ENCODE results near the gene EDRF1.

The EDRF1 gene

DNA sequence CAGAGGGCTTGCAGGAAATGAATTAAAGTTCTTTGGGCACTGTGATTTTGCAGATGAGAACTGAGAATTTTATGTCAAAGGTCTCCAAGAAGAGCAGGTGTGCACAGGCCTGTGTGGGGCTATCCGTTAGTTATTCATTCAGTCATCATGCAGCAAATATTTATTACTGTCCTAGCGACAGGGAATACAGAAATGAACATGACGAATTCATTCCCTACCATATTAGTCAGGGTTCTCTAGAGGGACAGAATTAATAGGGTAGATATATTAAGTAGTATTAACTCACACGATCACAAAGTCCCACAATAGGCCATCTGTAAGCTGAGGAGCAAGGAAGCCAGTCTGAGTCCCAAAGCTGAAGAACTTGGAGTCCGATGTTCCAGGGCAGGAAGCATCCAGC, 59.0 kb downstream of the EDRF1 start (continued):
- TF ChIP-seq, protein P1, sequence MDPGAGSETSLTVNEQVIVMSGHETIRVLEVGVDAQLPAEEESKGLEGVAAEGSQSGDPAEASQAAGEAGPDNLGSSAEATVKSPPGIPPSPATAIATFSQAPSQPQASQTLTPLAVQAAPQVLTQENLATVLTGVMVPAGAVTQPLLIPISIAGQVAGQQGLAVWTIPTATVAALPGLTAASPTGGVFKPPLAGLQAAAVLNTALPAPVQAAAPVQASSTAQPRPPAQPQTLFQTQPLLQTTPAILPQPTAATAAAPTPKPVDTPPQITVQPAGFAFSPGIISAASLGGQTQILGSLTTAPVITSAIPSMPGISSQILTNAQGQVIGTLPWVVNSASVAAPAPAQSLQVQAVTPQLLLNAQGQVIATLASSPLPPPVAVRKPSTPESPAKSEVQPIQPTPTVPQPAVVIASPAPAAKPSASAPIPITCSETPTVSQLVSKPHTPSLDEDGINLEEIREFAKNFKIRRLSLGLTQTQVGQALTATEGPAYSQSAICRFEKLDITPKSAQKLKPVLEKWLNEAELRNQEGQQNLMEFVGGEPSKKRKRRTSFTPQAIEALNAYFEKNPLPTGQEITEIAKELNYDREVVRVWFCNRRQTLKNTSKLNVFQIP (CRISPR knock-in tag; IDR thresholded peaks at IDR 0.05; ENCODE audit: borderline replicate concordance, low read depth) = no peak
- TF ChIP-seq ISL1 (CRISPR knock-in tag; IDR thresholded peaks at IDR 0.05) (no peak), GLIS3 (CRISPR knock-in tag; IDR thresholded peaks at IDR 0.05) (no peak), ZNF70 (CRISPR knock-in tag; IDR thresholded peaks at IDR 0.05) (no peak), ARNTL (CRISPR knock-in tag; IDR thresholded peaks at IDR 0.05; ENCODE audit: borderline replicate concordance, low read depth) (no peak), ZNF565 (CRISPR knock-in tag; conservative IDR thresholded peaks at IDR 0.05; ENCODE audit: low read depth) (no peak), ZC3H10 (CRISPR knock-in tag; IDR thresholded peaks at IDR 0.05) (no peak), ZNF8 (CRISPR knock-in tag; IDR thresholded peaks at IDR 0.05) (no peak)

DNA sequence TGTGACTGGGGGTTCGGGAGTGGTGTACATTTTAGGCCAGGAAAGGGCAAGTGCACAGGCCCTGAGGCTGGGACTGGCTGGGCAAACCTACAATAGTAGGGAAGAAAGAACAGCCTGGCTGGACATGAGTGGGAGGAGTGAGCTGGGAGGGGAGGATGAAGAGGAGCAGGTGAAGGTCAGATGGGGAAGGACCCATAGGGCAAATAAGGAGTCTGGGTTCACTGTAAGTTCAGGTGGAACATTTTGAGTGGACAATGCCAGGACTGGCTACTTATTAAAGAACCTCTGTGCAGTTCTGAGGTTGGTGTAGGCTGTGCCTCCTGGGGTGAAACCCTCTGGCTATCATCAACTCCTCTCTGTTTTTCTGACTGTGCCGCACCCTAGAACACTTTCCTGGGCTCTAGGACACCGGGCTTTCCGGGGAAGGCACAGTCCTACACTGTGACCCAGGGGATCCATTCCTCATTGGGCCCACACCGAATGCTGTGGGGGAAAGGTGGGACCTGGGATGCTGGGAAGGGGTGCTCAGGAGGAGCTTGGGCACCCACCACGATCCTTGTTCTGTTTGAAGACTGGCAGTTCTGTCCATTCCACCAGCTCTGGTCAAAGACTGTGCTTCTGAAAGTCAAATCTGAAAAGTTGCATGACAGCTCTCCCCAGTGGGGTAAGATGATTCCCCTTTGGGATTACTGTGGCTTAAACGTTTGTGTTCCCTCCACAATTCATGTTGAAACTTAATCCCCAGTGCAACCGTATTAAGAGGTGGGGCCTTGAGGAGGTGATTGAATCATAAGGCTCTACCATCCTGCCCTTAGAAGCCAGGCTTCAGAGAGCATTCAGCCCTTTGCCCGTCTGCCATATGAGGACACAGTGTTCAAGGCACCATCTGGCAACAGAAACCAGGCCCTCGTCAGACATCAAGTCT, 60.2 kb downstream of the EDRF1 start:
- TF ChIP-seq ARNTL (CRISPR knock-in tag; IDR thresholded peaks at IDR 0.05; ENCODE audit: borderline replicate concordance, low read depth) (no peak), CREB5 (CRISPR knock-in tag; IDR thresholded peaks at IDR 0.05; ENCODE audit: low read depth) (no peak), ZFP30 (CRISPR knock-in tag; IDR thresholded peaks at IDR 0.05) (no peak), TOX (CRISPR knock-in tag; IDR thresholded peaks at IDR 0.05; ENCODE audit: borderline replicate concordance) (no peak), RARB (CRISPR knock-in tag; IDR thresholded peaks at IDR 0.05) (no peak), TCF4 (CRISPR knock-in tag; IDR thresholded peaks at IDR 0.05; ENCODE audit: borderline replicate concordance) (no peak), GLIS3 (CRISPR knock-in tag; IDR thresholded peaks at IDR 0.05) (no peak), ZC3H10 (CRISPR knock-in tag; IDR thresholded peaks at IDR 0.05) (no peak), ISL1 (CRISPR knock-in tag; IDR thresholded peaks at IDR 0.05) (no peak), ZFP3 (CRISPR knock-in tag; IDR thresholded peaks at IDR 0.05) (no peak), SNAI2 (CRISPR knock-in tag; IDR thresholded peaks at IDR 0.05) (no peak), ZNF8 (CRISPR knock-in tag; IDR thresholded peaks at IDR 0.05) (no peak), ZNF565 (CRISPR knock-in tag; conservative IDR thresholded peaks at IDR 0.05; ENCODE audit: low read depth) (no peak), PPARA (CRISPR knock-in tag; IDR thresholded peaks at IDR 0.05; ENCODE audit: borderline replicate concordance) (no peak), BACH2 (CRISPR knock-in tag; IDR thresholded peaks at IDR 0.05; ENCODE audit: borderline replicate concordance) (no peak)
- TF ChIP-seq, protein P2, sequence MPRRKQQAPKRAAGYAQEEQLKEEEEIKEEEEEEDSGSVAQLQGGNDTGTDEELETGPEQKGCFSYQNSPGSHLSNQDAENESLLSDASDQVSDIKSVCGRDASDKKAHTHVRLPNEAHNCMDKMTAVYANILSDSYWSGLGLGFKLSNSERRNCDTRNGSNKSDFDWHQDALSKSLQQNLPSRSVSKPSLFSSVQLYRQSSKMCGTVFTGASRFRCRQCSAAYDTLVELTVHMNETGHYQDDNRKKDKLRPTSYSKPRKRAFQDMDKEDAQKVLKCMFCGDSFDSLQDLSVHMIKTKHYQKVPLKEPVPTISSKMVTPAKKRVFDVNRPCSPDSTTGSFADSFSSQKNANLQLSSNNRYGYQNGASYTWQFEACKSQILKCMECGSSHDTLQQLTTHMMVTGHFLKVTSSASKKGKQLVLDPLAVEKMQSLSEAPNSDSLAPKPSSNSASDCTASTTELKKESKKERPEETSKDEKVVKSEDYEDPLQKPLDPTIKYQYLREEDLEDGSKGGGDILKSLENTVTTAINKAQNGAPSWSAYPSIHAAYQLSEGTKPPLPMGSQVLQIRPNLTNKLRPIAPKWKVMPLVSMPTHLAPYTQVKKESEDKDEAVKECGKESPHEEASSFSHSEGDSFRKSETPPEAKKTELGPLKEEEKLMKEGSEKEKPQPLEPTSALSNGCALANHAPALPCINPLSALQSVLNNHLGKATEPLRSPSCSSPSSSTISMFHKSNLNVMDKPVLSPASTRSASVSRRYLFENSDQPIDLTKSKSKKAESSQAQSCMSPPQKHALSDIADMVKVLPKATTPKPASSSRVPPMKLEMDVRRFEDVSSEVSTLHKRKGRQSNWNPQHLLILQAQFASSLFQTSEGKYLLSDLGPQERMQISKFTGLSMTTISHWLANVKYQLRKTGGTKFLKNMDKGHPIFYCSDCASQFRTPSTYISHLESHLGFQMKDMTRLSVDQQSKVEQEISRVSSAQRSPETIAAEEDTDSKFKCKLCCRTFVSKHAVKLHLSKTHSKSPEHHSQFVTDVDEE (CRISPR knock-in tag; IDR thresholded peaks at IDR 0.05) = no peak
- TF ChIP-seq, protein P1 (CRISPR knock-in tag; IDR thresholded peaks at IDR 0.05; ENCODE audit: borderline replicate concordance, low read depth) = no peak
- TF ChIP-seq, protein P3, sequence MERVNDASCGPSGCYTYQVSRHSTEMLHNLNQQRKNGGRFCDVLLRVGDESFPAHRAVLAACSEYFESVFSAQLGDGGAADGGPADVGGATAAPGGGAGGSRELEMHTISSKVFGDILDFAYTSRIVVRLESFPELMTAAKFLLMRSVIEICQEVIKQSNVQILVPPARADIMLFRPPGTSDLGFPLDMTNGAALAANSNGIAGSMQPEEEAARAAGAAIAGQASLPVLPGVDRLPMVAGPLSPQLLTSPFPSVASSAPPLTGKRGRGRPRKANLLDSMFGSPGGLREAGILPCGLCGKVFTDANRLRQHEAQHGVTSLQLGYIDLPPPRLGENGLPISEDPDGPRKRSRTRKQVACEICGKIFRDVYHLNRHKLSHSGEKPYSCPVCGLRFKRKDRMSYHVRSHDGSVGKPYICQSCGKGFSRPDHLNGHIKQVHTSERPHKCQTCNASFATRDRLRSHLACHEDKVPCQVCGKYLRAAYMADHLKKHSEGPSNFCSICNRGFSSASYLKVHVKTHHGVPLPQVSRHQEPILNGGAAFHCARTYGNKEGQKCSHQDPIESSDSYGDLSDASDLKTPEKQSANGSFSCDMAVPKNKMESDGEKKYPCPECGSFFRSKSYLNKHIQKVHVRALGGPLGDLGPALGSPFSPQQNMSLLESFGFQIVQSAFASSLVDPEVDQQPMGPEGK (CRISPR knock-in tag; IDR thresholded peaks at IDR 0.05; ENCODE audit: borderline replicate concordance) = no peak
- ATAC-seq = no peak

- ATAC-seq = no peak
- TF ChIP-seq ISL1 (CRISPR knock-in tag; IDR thresholded peaks at IDR 0.05) = no peak
- TF ChIP-seq ZC3H10 (CRISPR knock-in tag; IDR thresholded peaks at IDR 0.05) = no peak
- no peak for TF ChIP-seq ZFP3 (CRISPR knock-in tag; IDR thresholded peaks at IDR 0.05)
- TF ChIP-seq ZNF565 (CRISPR knock-in tag; conservative IDR thresholded peaks at IDR 0.05; ENCODE audit: low read depth) = no peak
- no peak for TF ChIP-seq ZNF70 (CRISPR knock-in tag; IDR thresholded peaks at IDR 0.05)
- TF ChIP-seq BACH2 (CRISPR knock-in tag; IDR thresholded peaks at IDR 0.05; ENCODE audit: borderline replicate concordance) = no peak
- no peak for TF ChIP-seq ARNTL (CRISPR knock-in tag; IDR thresholded peaks at IDR 0.05; ENCODE audit: borderline replicate concordance, low read depth)
- no peak for TF ChIP-seq TCF4 (CRISPR knock-in tag; IDR thresholded peaks at IDR 0.05; ENCODE audit: borderline replicate concordance)
- TF ChIP-seq GLIS3 (CRISPR knock-in tag; IDR thresholded peaks at IDR 0.05) = no peak
- no peak for TF ChIP-seq RARB (CRISPR knock-in tag; IDR thresholded peaks at IDR 0.05)
- TF ChIP-seq, protein P2 (CRISPR knock-in tag; IDR thresholded peaks at IDR 0.05) = no peak
- no peak for TF ChIP-seq ZFP30 (CRISPR knock-in tag; IDR thresholded peaks at IDR 0.05)
- TF ChIP-seq ESRRG (CRISPR knock-in tag; IDR thresholded peaks at IDR 0.05) = no peak
- no peak for TF ChIP-seq CREB5 (CRISPR knock-in tag; IDR thresholded peaks at IDR 0.05; ENCODE audit: low read depth)
These were observed 61.9 kb downstream of the EDRF1 start for GRCh38 chr10:125781374-125781773.
